Thyroid gland (tissue), 4 donors: ENCODE measurements around the gene CENPF.

Experiments
- POLR2A ChIP-seq, 2 donors: fragments of 450-650 bp; IDR thresholded peaks; one replicate each; pipeline ENCODE4 v1.6.1; 2017; ENCODE audit warnings: antibody characterized with exemption in 2 of 2, mild to moderate bottlenecking in 2 of 2, moderate library complexity in 1 of 2
- TF ChIP-seq, protein P1 (sequence below), 6 experiments: fragments of 200-600 bp in 3 of 6; fragments of 450-650 bp in 3 of 6; sonication (generic) in 3 of 6; IDR thresholded peaks; one replicate each; pipeline ENCODE4 v1.5.1; 2016 to 2019; ENCODE audit warnings: antibody characterized with exemption in 6 of 6, mild to moderate bottlenecking in 2 of 6, inconsistent platforms in 1 of 6, moderate library complexity in 1 of 6

DNA sequence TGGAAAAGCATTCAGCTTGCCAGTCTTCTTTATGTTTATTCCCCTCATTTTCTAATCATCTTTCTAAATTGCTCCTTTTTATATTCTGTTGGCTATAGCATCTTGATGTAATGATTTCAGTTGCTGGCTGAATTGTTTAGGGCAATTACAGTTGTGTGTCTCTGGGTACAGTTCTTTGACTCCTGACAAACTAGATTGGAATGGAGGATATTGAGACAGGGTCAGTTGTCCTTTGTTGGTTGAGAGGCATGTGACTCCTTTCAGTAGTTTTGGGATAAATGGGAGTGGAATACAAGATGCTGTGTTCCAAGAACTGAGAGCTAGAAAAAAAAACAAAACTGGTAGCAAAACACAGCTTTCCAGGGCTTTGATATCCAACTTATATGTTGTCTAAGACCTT lies 1.5 kb downstream of the CENPF start:
- TF ChIP-seq, protein P1, sequence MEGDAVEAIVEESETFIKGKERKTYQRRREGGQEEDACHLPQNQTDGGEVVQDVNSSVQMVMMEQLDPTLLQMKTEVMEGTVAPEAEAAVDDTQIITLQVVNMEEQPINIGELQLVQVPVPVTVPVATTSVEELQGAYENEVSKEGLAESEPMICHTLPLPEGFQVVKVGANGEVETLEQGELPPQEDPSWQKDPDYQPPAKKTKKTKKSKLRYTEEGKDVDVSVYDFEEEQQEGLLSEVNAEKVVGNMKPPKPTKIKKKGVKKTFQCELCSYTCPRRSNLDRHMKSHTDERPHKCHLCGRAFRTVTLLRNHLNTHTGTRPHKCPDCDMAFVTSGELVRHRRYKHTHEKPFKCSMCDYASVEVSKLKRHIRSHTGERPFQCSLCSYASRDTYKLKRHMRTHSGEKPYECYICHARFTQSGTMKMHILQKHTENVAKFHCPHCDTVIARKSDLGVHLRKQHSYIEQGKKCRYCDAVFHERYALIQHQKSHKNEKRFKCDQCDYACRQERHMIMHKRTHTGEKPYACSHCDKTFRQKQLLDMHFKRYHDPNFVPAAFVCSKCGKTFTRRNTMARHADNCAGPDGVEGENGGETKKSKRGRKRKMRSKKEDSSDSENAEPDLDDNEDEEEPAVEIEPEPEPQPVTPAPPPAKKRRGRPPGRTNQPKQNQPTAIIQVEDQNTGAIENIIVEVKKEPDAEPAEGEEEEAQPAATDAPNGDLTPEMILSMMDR (IDR thresholded peaks at IDR 0.05): no peak
- TF ChIP-seq POLR2A (IDR thresholded peaks at IDR 0.05): no peak
